Breast epithelium (tissue), 4 donors: ENCODE data around the gene POLR3H. TPM values are rescaled to one million over a fixed set of nuclear protein-coding genes. Genes with fewer than 3 reads are reported as not detected.

Experiments used
- DNase-seq, 2 donors: peaks; one replicate each; pipeline ENCODE4 v3.0.0-alpha.2; 2019; ENCODE audit warnings: low spot score in 2 of 2
- H3K27ac ChIP-seq, 2 donors: fragments of 200-600 bp; sonication (generic) in 1 of 2; one replicate each; pipeline ENCODE4 v1.5.1; 2016 to 2019; ENCODE audit warnings: mild to moderate bottlenecking in 1 of 2
- H3K27me3 ChIP-seq, 2 donors: fragments of 200-600 bp; sonication (generic) in 1 of 2; one replicate each; pipeline versions ENCODE4 v1.5.1 to v1.6.0; 2017 to 2019; ENCODE audit warnings: control low read depth in 1 of 2, mild to moderate bottlenecking in 1 of 2
- H3K36me3 ChIP-seq: fragments of 200-600 bp; one replicate; pipeline ENCODE4 v1.5.1; 2019
- H3K4me1 ChIP-seq, 2 donors: fragments of 200-600 bp; sonication (generic); one replicate each; pipeline ENCODE4 v1.5.1; 2016 to 2019; ENCODE audit warnings: control low read depth in 1 of 2
- H3K4me3 ChIP-seq, 3 donors: fragments of 200-600 bp; sonication (generic); 1 replicate in 2 of 3; 2 replicates in 1 of 3; pipeline ENCODE4 v1.5.1; 2016 to 2019; ENCODE audit warnings: mild to moderate bottlenecking in 3 of 3, moderate library complexity in 2 of 3
- H3K9me3 ChIP-seq, 2 donors: fragments of 200-600 bp; sonication (generic) in 1 of 2; one replicate each; pipeline ENCODE4 v1.5.1; 2016 to 2019; ENCODE audit warnings: control low read depth in 1 of 2
- POLR2A ChIP-seq: fragments of 450-650 bp; IDR thresholded peaks from one replicate; pipeline ENCODE4 v1.6.1; 2016; ENCODE audit warnings: antibody characterized with exemption, mild to moderate bottlenecking, moderate library complexity
- POLR2AphosphoS5 ChIP-seq, 3 donors: sonication (generic); formaldehyde crosslinking; IDR thresholded peaks; one replicate each; pipeline ENCODE4 v1.6.1; 2017; ENCODE audit warnings: antibody characterized with exemption in 3 of 3
- intact Hi-C: fragments of 100-400 bp; cut with DNase I; formaldehyde crosslinking; loops from one replicate; pipeline ENCODE4 v1.15.1; 2023; ENCODE audit warnings: low total_unique reads
- total RNA-seq, 3 donors: library from RNA; depleted of rRNA; stranded (reverse); fragments of >200 nt; gene quantifications; one replicate each; pipeline ENCODE4 v1.1.0, GENCODE V29; 2016
- TF ChIP-seq, protein P1 (sequence below), 3 donors: fragments of 450-650 bp; IDR thresholded peaks; one replicate each; pipeline ENCODE4 v1.5.1; 2016 to 2017; ENCODE audit warnings: antibody characterized with exemption in 3 of 3, mild to moderate bottlenecking in 3 of 3, moderate library complexity in 3 of 3

Gene POLR3H
- total RNA-seq, 3 donors from 2014 or later = 18.2 to 26.5 (median 20.2) TPM

DNA sequence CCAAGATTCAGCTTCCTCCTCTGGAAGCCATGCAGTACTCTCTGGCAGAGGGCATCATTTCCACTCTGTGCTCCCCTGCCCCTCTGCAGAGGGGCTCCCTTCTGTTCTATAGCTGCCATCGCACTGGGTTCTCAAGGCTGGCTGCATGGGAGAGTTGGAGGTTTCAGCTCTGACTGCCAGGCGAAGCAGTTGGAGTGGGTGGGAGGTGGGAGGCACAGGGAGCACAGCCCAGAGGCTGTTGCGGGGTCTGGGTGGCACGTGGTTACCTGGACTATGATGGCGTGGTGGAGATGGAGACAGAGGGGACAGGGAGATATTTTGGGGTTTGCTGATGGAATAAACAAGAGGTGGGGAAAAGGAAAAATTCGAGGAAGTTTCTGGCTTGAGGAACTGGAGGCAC lies 40.6 kb upstream of the POLR3H start:
- no peak overlapping the region for H3K4me3 ChIP-seq
- no peaks in the 10 kb centered on the region for H3K27me3 ChIP-seq
- TF ChIP-seq POLR2A (no peak), POLR2AphosphoS5 (IDR thresholded peaks at IDR 0.05) (no peak)
- TF ChIP-seq, protein P1, sequence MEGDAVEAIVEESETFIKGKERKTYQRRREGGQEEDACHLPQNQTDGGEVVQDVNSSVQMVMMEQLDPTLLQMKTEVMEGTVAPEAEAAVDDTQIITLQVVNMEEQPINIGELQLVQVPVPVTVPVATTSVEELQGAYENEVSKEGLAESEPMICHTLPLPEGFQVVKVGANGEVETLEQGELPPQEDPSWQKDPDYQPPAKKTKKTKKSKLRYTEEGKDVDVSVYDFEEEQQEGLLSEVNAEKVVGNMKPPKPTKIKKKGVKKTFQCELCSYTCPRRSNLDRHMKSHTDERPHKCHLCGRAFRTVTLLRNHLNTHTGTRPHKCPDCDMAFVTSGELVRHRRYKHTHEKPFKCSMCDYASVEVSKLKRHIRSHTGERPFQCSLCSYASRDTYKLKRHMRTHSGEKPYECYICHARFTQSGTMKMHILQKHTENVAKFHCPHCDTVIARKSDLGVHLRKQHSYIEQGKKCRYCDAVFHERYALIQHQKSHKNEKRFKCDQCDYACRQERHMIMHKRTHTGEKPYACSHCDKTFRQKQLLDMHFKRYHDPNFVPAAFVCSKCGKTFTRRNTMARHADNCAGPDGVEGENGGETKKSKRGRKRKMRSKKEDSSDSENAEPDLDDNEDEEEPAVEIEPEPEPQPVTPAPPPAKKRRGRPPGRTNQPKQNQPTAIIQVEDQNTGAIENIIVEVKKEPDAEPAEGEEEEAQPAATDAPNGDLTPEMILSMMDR (IDR thresholded peaks at IDR 0.05) = no peak
- H3K9me3 ChIP-seq = no peaks in the 10 kb centered on the region
- peaks cover 5 to 8% of the 10 kb centered on the region in 2 donors for H3K4me1 ChIP-seq
- no peak for DNase-seq
- no peaks in the 10 kb centered on the region for H3K36me3 ChIP-seq
- H3K27ac ChIP-seq = no peak overlapping the region
- intact Hi-C loops = no loop called here

DNA sequence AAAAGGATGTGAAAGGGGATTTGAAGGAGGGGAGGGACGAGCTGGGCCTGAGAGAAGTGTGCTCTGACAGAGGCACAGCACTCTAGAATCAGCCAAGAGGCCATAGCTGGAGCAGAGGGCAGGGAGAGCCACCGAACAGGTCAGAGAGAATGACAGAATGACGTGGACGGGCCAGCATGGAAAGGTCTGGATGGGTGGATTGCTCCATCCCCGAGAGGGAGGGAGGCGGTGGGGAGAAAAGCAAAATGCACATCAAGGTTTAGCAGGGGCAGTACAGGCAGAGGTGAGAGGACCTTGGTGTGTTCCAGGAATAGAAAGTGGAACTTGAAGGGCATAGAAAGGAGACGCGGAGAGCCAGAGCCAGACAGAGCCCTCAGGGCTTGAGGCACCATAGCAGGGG lies 38.4 kb upstream of the POLR3H start:
- Histone ChIP-seq H3K27me3 (no peaks in the 10 kb centered on the region), H3K4me3 (no peak overlapping the region), H3K4me1 (no peaks in the 10 kb centered on the region), H3K9me3 (no peaks in the 10 kb centered on the region), H3K27ac (no peak overlapping the region), H3K36me3 (no peaks in the 10 kb centered on the region)
- intact Hi-C loops = no loop called here
- DNase-seq = no peak
- TF ChIP-seq POLR2AphosphoS5 (IDR thresholded peaks at IDR 0.05) (no peak), POLR2A (no peak)
- TF ChIP-seq, protein P1 (IDR thresholded peaks at IDR 0.05) = no peak

DNA sequence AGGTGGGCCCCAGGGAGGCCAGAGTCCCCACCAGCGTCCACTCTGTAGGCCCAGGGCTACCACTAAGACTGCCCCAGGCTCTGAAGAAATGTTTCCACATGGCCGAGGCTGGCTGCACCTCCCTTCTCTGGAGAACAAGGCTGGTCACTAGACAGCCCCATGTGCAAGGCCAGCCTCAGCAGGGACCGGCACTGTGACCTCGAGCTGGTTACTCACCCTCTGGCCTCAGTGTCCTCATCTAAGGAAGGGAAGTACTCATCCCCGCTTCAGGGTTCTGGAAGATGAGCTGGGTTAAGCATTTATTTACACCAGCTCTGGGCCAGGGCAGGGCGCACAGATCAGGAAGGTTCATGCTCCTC lies 35.7 kb upstream of the POLR3H start:
- no peaks in the 10 kb centered on the region for H3K4me1 ChIP-seq
- TF ChIP-seq POLR2A (no peak), POLR2AphosphoS5 (IDR thresholded peaks at IDR 0.05) (no peak)
- TF ChIP-seq, protein P1 (IDR thresholded peaks at IDR 0.05) = no peak
- intact Hi-C loops = no loop called here
- no peak for DNase-seq
- no peak overlapping the region for H3K4me3 ChIP-seq
- H3K27ac ChIP-seq = no peak overlapping the region
- no peaks in the 10 kb centered on the region for H3K27me3 ChIP-seq
- no peaks in the 10 kb centered on the region for H3K9me3 ChIP-seq
- H3K36me3 ChIP-seq = no peaks in the 10 kb centered on the region

DNA sequence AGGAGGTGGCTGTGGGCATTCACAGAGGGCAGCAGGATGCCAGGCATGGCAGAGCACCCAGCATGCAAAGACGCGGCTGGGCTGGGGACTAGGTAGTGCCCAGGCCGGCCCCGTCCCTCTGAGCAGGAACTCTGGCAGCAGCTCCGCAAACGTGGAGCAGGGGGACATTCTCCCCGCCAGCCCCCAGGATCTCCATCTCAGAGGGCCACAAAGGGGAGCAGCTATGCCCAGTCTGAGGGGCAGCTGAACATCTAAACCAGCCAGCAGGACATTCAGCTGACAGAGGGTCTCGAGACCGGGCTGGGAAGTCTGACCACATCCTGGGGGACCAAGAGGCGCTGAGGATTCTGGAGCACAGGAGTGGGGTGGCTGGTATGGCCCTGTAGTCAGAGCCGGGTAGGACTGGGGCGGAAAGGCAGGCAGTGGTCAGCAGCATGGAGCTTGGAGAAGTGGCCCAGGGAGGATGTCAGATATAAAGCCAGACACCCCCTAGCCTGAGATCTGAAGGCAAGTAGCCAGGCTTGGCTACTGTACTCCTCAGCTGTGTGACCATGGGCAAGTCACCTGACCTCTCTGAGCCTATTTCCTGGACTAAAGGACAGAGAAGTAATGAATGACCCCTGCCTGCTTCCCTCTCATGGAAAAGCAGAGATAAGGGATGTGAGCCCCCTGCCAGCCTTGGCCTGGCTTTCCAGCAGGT lies 35.2 kb upstream of the POLR3H start:
- no peak for DNase-seq
- H3K27ac ChIP-seq = no peak overlapping the region
- no peak for TF ChIP-seq POLR2A
- TF ChIP-seq, protein P1 (IDR thresholded peaks at IDR 0.05) = no peak
- no peak for TF ChIP-seq POLR2AphosphoS5 (IDR thresholded peaks at IDR 0.05)
- H3K9me3 ChIP-seq = no peaks in the 10 kb centered on the region
- intact Hi-C loops = no loop called here
- no peaks in the 10 kb centered on the region for H3K36me3 ChIP-seq
- H3K4me3 ChIP-seq = no peak overlapping the region
- H3K4me1 ChIP-seq = no peaks in the 10 kb centered on the region
- H3K27me3 ChIP-seq = no peaks in the 10 kb centered on the region

DNA sequence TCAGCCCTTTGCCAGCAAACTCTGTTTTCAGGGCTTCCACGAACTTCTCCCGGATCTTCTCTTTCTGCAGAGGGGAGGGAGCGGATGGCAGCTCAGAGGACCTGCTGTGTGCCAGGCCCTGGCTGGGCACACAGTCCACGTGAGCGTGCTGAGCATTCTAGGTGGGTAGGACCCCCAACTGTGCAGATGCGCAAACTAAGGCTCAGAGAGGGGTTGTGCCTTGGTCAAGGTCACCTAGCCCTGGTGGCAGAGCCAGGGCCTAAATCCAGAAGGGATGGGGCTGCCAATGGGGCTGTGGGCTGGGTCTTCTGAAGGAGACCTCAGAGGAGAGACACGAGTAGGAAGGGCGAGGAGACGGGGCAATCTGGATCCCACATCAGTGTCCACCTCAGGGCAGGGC lies 34.5 kb upstream of the POLR3H start:
- Histone ChIP-seq H3K27ac (no peak overlapping the region), H3K36me3 (no peaks in the 10 kb centered on the region), H3K4me1 (no peaks in the 10 kb centered on the region), H3K9me3 (no peaks in the 10 kb centered on the region), H3K4me3 (no peak overlapping the region), H3K27me3 (no peaks in the 10 kb centered on the region)
- no peak for DNase-seq
- TF ChIP-seq, protein P1 (IDR thresholded peaks at IDR 0.05) = no peak
- TF ChIP-seq POLR2AphosphoS5 (IDR thresholded peaks at IDR 0.05) (no peak), POLR2A (no peak)
- intact Hi-C loops = no loop called here
